DOHH2 (cell line): ENCODE results near the gene PDE4D.

ENCODE experiments used
- H3F3A ChIP-seq: fragments of 200-600 bp; sonication (generic), shearing (Covaris generic); 2 replicates; pipeline ENCODE4 v1.6.0; 2016; ENCODE audit warnings: antibody characterized with exemption, mild to moderate bottlenecking; ENCODE audit not compliant: control insufficient read depth, insufficient read depth
- H3K27ac ChIP-seq: fragments of 200-600 bp; sonication (generic); 2 replicates; pipeline ENCODE4 v1.5.1; 2014; ENCODE audit warnings: low read depth, mild to moderate bottlenecking, low read length, moderate library complexity
- H3K27me3 ChIP-seq: fragments of 200-600 bp; sonication (generic); 2 replicates; pipeline ENCODE4 v1.6.1; 2014; ENCODE audit warnings: mild to moderate bottlenecking, low read length, mixed read lengths; ENCODE audit not compliant: control insufficient read depth
- H3K36me3 ChIP-seq: fragments of 200-600 bp; sonication (generic); 2 replicates; pipeline ENCODE4 v1.6.1; 2014; ENCODE audit warnings: mild to moderate bottlenecking, low read length, moderate library complexity, mixed read lengths; ENCODE audit not compliant: control insufficient read depth
- H3K4me1 ChIP-seq: fragments of 200-600 bp; sonication (generic); 2 replicates; pipeline ENCODE4 v1.6.1; 2014; ENCODE audit warnings: mild to moderate bottlenecking, low read length, mixed read lengths; ENCODE audit not compliant: control insufficient read depth
- H3K4me2 ChIP-seq: fragments of 200-600 bp; sonication (generic); 2 replicates; pipeline ENCODE4 v1.6.0; 2014; ENCODE audit warnings: mild to moderate bottlenecking, low read length, moderate library complexity
- H3K4me3 ChIP-seq: fragments of 200-600 bp; sonication (generic); 2 replicates; pipeline ENCODE4 v1.5.1; 2014; ENCODE audit warnings: mild to moderate bottlenecking, low read length, mixed read lengths
- H3K79me2 ChIP-seq: fragments of 200-600 bp; sonication (generic); 2 replicates; pipeline ENCODE4 v1.6.1; 2014; ENCODE audit warnings: mild to moderate bottlenecking, low read length, mixed read lengths; ENCODE audit not compliant: control insufficient read depth
- H3K9me2 ChIP-seq: fragments of 200-600 bp; sonication (generic); replicated peaks from 2 replicates; pipeline ENCODE4 v1.6.1; 2014; ENCODE audit warnings: mild to moderate bottlenecking, low read length, mixed read lengths; ENCODE audit not compliant: control insufficient read depth
- H3K9me3 ChIP-seq: fragments of 200-600 bp; sonication (generic); 2 replicates; pipeline ENCODE4 v1.6.1; 2014; ENCODE audit warnings: antibody characterized with exemption, low read length, mixed read lengths; ENCODE audit not compliant: control insufficient read depth, insufficient read depth
- H4K20me1 ChIP-seq: fragments of 200-600 bp; sonication (generic); 2 replicates; pipeline ENCODE4 v1.6.0; 2014; ENCODE audit warnings: low read depth, mild to moderate bottlenecking, antibody characterized with exemption, low read length, moderate library complexity; ENCODE audit not compliant: control insufficient read depth, insufficient read depth
- CTCF ChIP-seq: fragments of 200-600 bp; sonication (generic); IDR thresholded peaks from one replicate; pipeline ENCODE4 v1.5.1; 2014; ENCODE audit warnings: antibody characterized with exemption, mild to moderate bottlenecking, low read depth, low read length; ENCODE audit not compliant: poor library complexity, severe bottlenecking
- EZH2phosphoT487 ChIP-seq: fragments of 200-600 bp; sonication (generic); IDR thresholded peaks from 2 replicates; pipeline ENCODE4 v1.6.1; 2017; ENCODE audit warnings: borderline replicate concordance, mild to moderate bottlenecking, antibody characterized with exemption, low read length, moderate library complexity, mixed read lengths

PDE4D gene

GRCh38 chr5:59222687-59223511, 670.6 kb downstream of the PDE4D start:
- Histone ChIP-seq H3F3A (no peaks in the 10 kb centered on the region), H3K27me3 (peaks cover 14% of the 10 kb centered on the region), H3K9me3 (no peaks in the 10 kb centered on the region), H3K4me3 (no peak overlapping the region), H3K27ac (no peak overlapping the region), H3K4me1 (no peaks in the 10 kb centered on the region), H3K4me2 (no peak overlapping the region), H3K9me2 (no peaks in the 10 kb centered on the region), H3K79me2 (no peaks in the 10 kb centered on the region), H3K36me3 (no peaks in the 10 kb centered on the region), H4K20me1 (no peaks in the 10 kb centered on the region)
- TF ChIP-seq CTCF (no peak), EZH2phosphoT487 (no peak)

- H3K9me3 ChIP-seq = no peaks in the 10 kb centered on the region
- no peak overlapping the region for H3K27ac ChIP-seq
- peaks cover 18% of the 10 kb centered on the region for H3K27me3 ChIP-seq
- H3K79me2 ChIP-seq = no peaks in the 10 kb centered on the region
- H3K36me3 ChIP-seq = no peaks in the 10 kb centered on the region
- no peak for TF ChIP-seq EZH2phosphoT487
- TF ChIP-seq CTCF = no peak
- H3K4me3 ChIP-seq = no peak overlapping the region
- H4K20me1 ChIP-seq = no peaks in the 10 kb centered on the region
- no peaks in the 10 kb centered on the region for H3K4me1 ChIP-seq
- no peak overlapping the region for H3K4me2 ChIP-seq
- H3K9me2 ChIP-seq = no peaks in the 10 kb centered on the region
- no peaks in the 10 kb centered on the region for H3F3A ChIP-seq
Observed at GRCh38 chr5:59221769-59222168, 671.8 kb downstream of the PDE4D start.

GRCh38 chr5:59218424-59219045, 675.0 kb downstream of the PDE4D start:
- Histone ChIP-seq H3K27me3 (peaks cover 18% of the 10 kb centered on the region), H3K4me2 (no peak overlapping the region), H3K79me2 (no peaks in the 10 kb centered on the region), H4K20me1 (no peaks in the 10 kb centered on the region), H3K9me3 (no peaks in the 10 kb centered on the region), H3F3A (no peaks in the 10 kb centered on the region), H3K36me3 (no peaks in the 10 kb centered on the region), H3K9me2 (no peaks in the 10 kb centered on the region), H3K4me3 (no peak overlapping the region), H3K4me1 (no peaks in the 10 kb centered on the region), H3K27ac (no peak overlapping the region)
- TF ChIP-seq CTCF = peak; percentile 29
- no peak for TF ChIP-seq EZH2phosphoT487
